HFF-Myc (cell line): ENCODE measurements around the gene C1QA.

Experiments
- DNase-seq: peaks from one replicate; pipeline ENCODE4 v3.0.0-alpha.2; 2011; ENCODE audit warnings: low read depth; ENCODE audit errors: extremely low read depth
- H3K4me3 ChIP-seq: replicated peaks from 2 replicates; pipeline ENCODE4 v1.5.1; 2011; ENCODE audit warnings: low read depth, mild to moderate bottlenecking, control low read depth, low read length
- TF ChIP-seq, protein P1 (sequence below): IDR thresholded peaks from 2 replicates; pipeline ENCODE4 v1.5.1; 2012; ENCODE audit warnings: mild to moderate bottlenecking, low read depth, low read length, control low read depth; ENCODE audit errors: missing control alignments

C1QA gene

DNA sequence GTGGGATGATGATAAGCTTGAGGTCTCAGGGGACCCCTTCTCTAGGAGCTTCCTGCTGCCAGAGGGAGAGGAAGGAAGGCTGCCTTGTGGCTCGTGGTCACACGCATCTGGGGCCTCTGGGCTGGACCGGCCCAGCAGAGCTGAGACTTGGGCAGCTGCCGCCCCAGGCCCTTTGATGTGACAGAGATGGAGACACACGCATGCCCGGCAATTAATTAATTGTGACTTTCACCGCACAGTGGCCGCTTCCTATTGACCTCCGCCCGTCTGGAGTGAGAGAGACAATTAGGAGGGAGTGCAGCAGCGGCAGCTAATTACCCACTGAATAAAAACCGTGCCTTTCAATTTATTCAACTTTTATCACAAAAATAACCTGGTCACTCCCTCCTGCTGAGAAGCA is 16.6 kb upstream of the C1QA start:
- TF ChIP-seq, protein P1, sequence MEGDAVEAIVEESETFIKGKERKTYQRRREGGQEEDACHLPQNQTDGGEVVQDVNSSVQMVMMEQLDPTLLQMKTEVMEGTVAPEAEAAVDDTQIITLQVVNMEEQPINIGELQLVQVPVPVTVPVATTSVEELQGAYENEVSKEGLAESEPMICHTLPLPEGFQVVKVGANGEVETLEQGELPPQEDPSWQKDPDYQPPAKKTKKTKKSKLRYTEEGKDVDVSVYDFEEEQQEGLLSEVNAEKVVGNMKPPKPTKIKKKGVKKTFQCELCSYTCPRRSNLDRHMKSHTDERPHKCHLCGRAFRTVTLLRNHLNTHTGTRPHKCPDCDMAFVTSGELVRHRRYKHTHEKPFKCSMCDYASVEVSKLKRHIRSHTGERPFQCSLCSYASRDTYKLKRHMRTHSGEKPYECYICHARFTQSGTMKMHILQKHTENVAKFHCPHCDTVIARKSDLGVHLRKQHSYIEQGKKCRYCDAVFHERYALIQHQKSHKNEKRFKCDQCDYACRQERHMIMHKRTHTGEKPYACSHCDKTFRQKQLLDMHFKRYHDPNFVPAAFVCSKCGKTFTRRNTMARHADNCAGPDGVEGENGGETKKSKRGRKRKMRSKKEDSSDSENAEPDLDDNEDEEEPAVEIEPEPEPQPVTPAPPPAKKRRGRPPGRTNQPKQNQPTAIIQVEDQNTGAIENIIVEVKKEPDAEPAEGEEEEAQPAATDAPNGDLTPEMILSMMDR = no peak
- no peak for DNase-seq
- no peak overlapping the region for H3K4me3 ChIP-seq

DNA sequence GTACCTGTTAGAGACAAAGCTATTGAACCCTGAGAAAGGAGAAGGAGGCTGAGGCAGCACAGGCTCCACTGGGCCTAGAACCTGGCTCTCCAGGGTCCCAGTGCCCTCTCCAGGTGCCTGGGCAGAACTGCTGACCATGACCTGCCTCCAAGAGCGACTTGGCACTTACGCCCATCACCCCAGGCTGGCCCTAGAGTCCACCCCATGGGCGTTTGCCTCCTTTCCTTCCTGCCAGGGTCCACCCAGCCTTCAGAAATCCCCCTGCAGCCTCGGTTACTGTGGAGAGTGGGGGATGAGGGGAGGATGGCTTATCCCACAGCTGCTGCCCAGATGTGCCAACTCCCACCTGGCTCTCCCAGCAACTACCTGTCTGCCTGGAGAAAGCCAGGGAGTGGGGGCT is 14.7 kb upstream of the C1QA start:
- TF ChIP-seq, protein P1 = no peak
- no peak overlapping the region for H3K4me3 ChIP-seq
- no peak for DNase-seq

DNA sequence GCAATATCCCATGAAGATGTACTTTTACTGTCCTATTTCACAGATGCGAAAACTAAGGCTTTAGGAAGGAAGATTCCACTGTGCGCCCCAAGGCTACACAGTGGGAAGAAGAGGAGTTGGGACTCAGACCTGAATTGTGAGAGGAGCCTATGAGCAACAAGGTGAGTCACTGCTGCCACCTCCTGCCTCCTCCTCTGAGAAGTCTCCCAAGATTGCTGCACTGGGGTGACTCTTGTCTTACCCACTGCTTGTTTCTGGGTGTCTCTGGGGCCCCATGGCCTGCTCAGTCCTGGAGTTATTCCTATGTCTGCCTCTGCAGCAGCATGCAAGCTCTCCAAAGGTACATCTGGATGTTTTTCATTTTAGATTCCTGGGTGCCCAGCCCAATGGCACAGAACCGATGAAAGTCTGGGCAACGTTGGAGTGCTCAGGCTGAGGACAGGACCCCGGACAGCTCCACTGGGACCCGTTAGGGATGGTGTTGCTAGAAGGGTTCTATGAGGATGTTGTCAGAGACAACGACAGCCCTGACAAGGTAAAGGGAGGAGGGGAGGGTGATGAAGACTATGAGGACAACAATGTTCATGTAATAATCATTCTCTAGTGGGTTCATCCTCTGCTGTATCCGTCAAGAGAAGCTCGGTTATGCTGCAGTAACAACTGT is 11.0 kb upstream of the C1QA start:
- H3K4me3 ChIP-seq = no peak overlapping the region
- DNase-seq = no peak
- TF ChIP-seq, protein P1 = no peak

DNA sequence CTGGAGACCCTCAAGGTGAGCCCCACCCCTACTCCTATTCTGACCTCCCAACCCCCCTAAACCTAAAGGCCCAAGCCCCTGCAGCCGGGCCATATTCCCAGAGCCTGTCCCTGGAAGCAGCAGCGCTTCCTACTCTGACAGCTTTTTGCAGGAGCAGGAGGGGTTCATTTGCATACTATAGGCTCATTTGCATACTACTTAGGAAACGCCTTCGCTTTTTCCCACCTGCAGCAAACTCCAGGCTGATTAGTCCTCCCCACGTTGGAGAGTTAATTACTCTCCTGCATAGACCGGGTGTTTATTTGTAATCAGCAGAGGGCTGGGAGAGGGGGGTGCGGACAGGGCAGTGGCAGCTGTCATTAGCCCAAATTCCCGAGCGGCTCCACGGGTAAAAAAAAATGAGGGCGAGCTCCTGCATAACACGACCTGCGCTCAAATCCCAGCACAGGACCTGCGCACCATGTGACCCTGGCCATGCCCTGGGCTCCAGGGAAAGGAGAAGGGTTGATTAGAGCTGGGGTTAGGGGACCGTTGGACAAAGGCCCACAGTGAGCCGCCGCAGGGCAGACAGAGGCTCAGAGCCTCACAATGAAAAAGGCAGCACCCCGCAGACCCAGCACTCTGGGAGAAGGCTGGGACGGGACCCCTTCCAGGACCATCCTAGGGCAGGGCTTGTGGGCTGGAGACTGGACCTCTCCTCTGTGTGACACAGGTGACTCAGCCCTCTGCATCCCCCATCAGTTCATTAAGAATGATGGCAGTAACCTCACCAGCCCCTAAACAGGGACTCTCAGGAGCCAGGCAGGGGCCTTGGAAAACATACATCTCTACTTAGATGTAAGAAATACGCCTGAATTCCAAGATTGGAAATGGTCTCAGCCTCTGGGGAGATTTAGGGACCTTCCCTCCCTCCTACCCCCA is 9.9 kb upstream of the C1QA start:
- no peak for DNase-seq
- H3K4me3 ChIP-seq = no peak overlapping the region
- TF ChIP-seq, protein P1 = no peak

DNA sequence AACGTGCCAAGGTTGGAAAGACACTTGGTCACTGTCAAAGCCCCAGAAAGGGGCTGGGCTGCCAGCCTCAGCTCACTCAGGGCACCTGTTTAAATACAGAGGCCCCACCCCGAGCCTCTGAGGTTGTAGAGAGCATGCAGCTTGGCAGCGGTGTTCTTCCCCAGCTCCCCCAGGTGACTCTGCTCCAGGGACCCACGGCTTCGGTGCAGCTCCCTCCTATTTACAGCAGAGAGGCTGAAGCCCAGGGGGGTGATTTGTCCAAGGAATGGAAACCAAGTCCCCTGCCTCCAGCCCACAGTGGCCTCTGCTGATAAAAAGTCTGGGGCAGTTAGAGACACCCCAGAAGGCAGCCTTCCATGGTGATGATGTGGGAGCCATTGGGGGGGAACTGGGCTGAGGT is 9.1 kb upstream of the C1QA start:
- no peak for DNase-seq
- H3K4me3 ChIP-seq = no peak overlapping the region
- TF ChIP-seq, protein P1 = no peak

DNA sequence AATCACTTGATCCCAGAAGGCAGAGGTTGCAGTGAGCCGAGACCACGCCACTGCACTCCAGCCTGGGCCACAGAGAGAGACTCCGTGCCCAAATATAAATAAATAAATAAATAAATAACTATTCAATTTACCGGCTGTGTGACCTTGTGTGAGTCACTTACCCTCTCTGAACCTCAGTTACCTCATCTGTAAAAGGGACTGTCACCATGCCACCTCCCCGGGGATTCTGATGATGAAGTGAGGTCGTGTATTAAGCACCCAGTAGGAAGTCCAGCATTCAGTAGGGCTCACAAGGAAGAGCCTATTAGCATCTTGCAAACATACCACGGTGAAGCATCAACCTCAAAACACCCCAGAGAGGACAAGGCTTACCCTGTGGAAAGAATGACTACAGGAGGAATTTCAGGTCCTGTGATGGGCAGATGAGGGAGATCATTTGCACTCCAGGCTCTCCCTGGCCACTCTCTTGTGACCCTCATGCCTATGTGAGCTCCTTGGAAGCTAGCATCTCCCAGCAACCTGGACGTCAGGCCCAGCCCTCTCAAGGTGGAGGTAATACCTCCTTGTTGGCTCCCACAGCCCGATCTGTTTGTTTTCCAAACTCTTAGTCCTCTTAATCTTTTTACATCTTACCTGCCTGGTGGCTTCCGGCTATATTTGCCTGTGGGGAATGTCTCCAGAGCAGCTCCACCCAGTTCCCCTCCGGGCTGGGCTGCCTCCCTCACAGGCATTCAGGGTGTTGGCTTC is 7.6 kb upstream of the C1QA start:
- TF ChIP-seq, protein P1 = no peak
- H3K4me3 ChIP-seq = no peak overlapping the region
- no peak for DNase-seq
